Ishikawa (cell line): Measurements from ENCODE around the gene ZNF608.

ENCODE experiments used
- CEBPB ChIP-seq: IDR thresholded peaks from 2 replicates; pipeline ENCODE4 v1.6.1; 2012
- CREB1 ChIP-seq: IDR thresholded peaks from 2 replicates; pipeline ENCODE4 v1.6.1; 2012; ENCODE audit warnings: low read depth
- EGR1 ChIP-seq: IDR thresholded peaks from 2 replicates; pipeline ENCODE4 v1.6.1; 2012
- EP300 ChIP-seq: IDR thresholded peaks from 2 replicates; pipeline ENCODE4 v1.6.1; 2012; ENCODE audit warnings: borderline replicate concordance
- FOXM1 ChIP-seq: IDR thresholded peaks from 2 replicates; pipeline ENCODE4 v1.6.1; 2012; ENCODE audit warnings: low read depth, borderline replicate concordance
- MAX ChIP-seq: IDR thresholded peaks from 2 replicates; pipeline ENCODE4 v1.6.1; 2012
- NFIC ChIP-seq: IDR thresholded peaks from 2 replicates; pipeline ENCODE4 v1.6.1; 2012
- RAD21 ChIP-seq: IDR thresholded peaks from 2 replicates; pipeline ENCODE4 v1.6.1; 2012; ENCODE audit warnings: low read depth
- REST ChIP-seq: IDR thresholded peaks from 2 replicates; pipeline ENCODE4 v1.6.1; 2012; ENCODE audit warnings: low read depth, mild to moderate bottlenecking
- TAF1 ChIP-seq: IDR thresholded peaks from 2 replicates; pipeline ENCODE4 v1.6.1; 2012; ENCODE audit warnings: low read depth, mild to moderate bottlenecking
- TCF12 ChIP-seq: IDR thresholded peaks from 2 replicates; pipeline ENCODE4 v1.6.1; 2012; ENCODE audit warnings: low read depth
- TEAD4 ChIP-seq: IDR thresholded peaks from 2 replicates; pipeline ENCODE4 v1.6.1; 2012
- YY1 ChIP-seq: IDR thresholded peaks from 2 replicates; pipeline ENCODE4 v1.6.1; 2012; ENCODE audit warnings: low read depth
- ZBTB7A ChIP-seq: IDR thresholded peaks from 2 replicates; pipeline ENCODE4 v1.6.1; 2012; ENCODE audit warnings: low read depth
- TF ChIP-seq, protein P1 (sequence below): IDR thresholded peaks from 2 replicates; pipeline ENCODE4 v1.6.1; 2012

Gene ZNF608

DNA sequence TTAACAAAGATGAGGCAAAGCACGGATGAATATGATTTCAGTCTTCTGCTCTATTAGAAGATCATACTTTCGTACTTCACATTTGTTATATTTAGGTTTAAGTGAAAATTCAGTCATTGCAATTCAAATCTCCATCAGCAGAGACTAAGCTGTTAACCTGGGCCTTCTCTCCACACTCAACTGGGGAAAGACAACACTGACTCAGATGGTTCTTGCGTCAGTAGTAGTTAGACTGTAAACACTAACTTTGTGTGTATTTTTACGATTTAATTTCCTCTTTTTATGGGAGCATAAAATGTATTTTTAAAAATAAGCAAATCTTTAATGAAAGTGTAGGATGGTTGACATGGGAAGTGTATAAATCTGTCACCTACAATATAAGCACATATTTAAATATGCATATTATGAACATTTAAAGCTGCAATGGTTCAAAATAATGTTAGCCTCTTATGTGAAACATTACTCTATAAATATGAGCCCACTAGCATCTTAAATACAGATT, 42.7 kb upstream of the ZNF608 start:
- no peak for TF ChIP-seq MAX
- no peak for TF ChIP-seq NFIC
- TF ChIP-seq CREB1: no peak
- no peak for TF ChIP-seq CEBPB
- no peak for TF ChIP-seq FOXM1
- no peak for TF ChIP-seq EGR1
- TF ChIP-seq YY1: no peak

GRCh38 chr5:124783794-124784193, 37.4 kb upstream of the ZNF608 start:
- TF ChIP-seq CREB1 (no peak), EP300 (no peak), TAF1 (no peak), FOXM1 (no peak), YY1 (no peak), NFIC (no peak), RAD21 (no peak), EGR1 (no peak), TCF12 (no peak), MAX (no peak), CEBPB (no peak), TEAD4 (no peak), REST (no peak), ZBTB7A (no peak)
- TF ChIP-seq, protein P1, sequence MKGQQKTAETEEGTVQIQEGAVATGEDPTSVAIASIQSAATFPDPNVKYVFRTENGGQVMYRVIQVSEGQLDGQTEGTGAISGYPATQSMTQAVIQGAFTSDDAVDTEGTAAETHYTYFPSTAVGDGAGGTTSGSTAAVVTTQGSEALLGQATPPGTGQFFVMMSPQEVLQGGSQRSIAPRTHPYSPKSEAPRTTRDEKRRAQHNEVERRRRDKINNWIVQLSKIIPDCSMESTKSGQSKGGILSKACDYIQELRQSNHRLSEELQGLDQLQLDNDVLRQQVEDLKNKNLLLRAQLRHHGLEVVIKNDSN: no peak

DNA sequence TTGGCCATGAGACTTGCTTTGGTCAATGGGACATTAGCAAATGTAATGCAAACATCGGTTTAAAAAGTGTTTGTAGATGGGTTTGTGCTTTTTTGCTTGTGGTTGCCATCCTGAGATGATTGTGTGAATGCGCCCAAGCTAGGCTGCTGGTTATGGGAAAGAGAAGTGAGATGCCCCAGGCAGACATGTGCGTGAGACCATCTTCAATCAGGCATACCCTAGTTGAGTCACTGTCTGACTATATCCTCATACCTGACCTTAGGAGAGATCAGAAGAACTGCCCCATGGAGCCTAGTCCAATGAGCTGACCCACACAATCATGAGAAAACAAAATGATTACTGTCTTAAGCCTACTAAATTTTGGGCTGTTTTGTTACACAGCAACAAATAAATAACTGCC, 36.8 kb upstream of the ZNF608 start:
- TF ChIP-seq EP300 (no peak), NFIC (no peak), YY1 (no peak), TAF1 (no peak)
- TF ChIP-seq, protein P1: no peak

GRCh38 chr5:124782262-124782661, 35.8 kb upstream of the ZNF608 start:
- no peak for TF ChIP-seq MAX
- no peak for TF ChIP-seq YY1
- no peak for TF ChIP-seq REST
- TF ChIP-seq CREB1: no peak
- TF ChIP-seq TAF1: no peak
- TF ChIP-seq CEBPB: no peak
- no peak for TF ChIP-seq EGR1
- TF ChIP-seq, protein P1: no peak
- TF ChIP-seq RAD21: no peak
- no peak for TF ChIP-seq ZBTB7A
- TF ChIP-seq NFIC: no peak
- TF ChIP-seq FOXM1: no peak
- TF ChIP-seq EP300: no peak

GRCh38 chr5:124780011-124780410, 33.6 kb upstream of the ZNF608 start:
- no peak for TF ChIP-seq CREB1
- TF ChIP-seq EGR1: no peak
- no peak for TF ChIP-seq RAD21
- TF ChIP-seq EP300: no peak
- TF ChIP-seq REST: no peak
- TF ChIP-seq NFIC: no peak
- no peak for TF ChIP-seq TCF12
- no peak for TF ChIP-seq ZBTB7A
- no peak for TF ChIP-seq CEBPB
- no peak for TF ChIP-seq TEAD4
- TF ChIP-seq FOXM1: no peak
- TF ChIP-seq YY1: no peak
- no peak for TF ChIP-seq TAF1
- no peak for TF ChIP-seq MAX
- TF ChIP-seq, protein P1: no peak
